ENCODE measurements around the gene IRAG1.

DNA sequence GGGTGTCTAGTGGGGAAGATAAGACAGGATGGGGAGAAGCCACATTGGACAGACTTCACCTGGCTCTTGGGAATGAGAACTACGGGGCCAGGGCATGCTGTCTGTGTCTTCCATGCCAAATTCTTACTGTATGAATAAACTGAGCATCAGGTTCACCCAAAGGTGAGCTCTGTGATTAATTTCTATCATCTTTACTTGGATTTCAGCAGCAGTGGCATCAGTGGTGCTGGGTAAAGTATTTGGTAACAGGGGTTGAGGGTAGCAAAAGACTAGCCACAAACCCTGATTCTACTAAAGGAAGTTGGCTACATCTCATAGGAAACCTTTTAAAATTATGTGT is 38.8 kb downstream of the IRAG1 start:
- TF ChIP-seq CTCF (IDR thresholded peaks at IDR 0.05; ENCODE audit: insufficient read depth, low read length, poor library complexity, severe bottlenecking) (no peak), EZH2phosphoT487 (conservative IDR thresholded peaks at IDR 0.05; ENCODE audit: low read length) (no peak)
